ENCODE results near the gene GOLGA3.

GRCh38 chr12:132858718-132859266, 30.1 kb upstream of the GOLGA3 start:
- no peak for TF ChIP-seq CTCF (IDR thresholded peaks at IDR 0.05; ENCODE audit: low read depth, low read length)
- no peak for TF ChIP-seq EZH2phosphoT487 (IDR thresholded peaks at IDR 0.05; ENCODE audit: low read depth)

All from OCI-LY3 (cell line).